HCT116 (cell line): Measurements from ENCODE around the gene RAB27B. TPM values are rescaled to one million over a fixed set of nuclear protein-coding genes. Genes with fewer than 3 reads are reported as not detected.

ENCODE experiments used
- ATAC-seq: fragments of 200-7000 bp; cut with Tn5 transposase; 2 replicates; pipeline ENCODE4 v1.9.1; 2020; ENCODE audit warnings: mild to moderate bottlenecking, moderate library complexity
- BruUV-seq: library from RNA; stranded (reverse); fragments of 400-500 nt; replicated peaks from 2 replicates; lab custom pipeline; 2021; lab: Mats Ljungman, UMichigan
- CTCF ChIA-PET: fragments of 300-600 bp; sonication (Branson Sonifier 250); formaldehyde crosslinking; loops from one replicate; lab custom pipeline; 2021; ENCODE audit warnings: antibody characterized with exemption; lab: Charles Lee
- POLR2A ChIA-PET: fragments of 300-600, 350-600 bp; sonication (Branson Sonifier 250); formaldehyde crosslinking; loops from one replicate; lab custom pipeline; 2021; ENCODE audit warnings: antibody characterized with exemption; lab: Charles Lee
- RAD21 ChIA-PET, 2 experiments: fragments of 300-600 bp; sonication (Branson Sonifier 250); formaldehyde crosslinking; loops; one replicate each; lab custom pipeline; 2023; ENCODE audit warnings: low total read pairs in 2 of 2; ENCODE audit not compliant: uncharacterized antibody in 2 of 2, unreplicated experiment in 2 of 2, low non-redundant PET in 1 of 2; lab: Charles Lee
- DNase-seq: peaks from one replicate; pipeline ENCODE4 v3.0.0-alpha.2; 2010; ENCODE audit warnings: low read depth, low spot score
- H2AFZ ChIP-seq: fragments of 200-600 bp; shearing (Covaris generic), sonication (generic); 2 replicates; pipeline ENCODE4 v1.6.1; 2017; ENCODE audit warnings: low read depth, mixed run types, mixed read lengths, antibody characterized with exemption, low read length; ENCODE audit not compliant: poor library complexity, severe bottlenecking
- H3K27ac ChIP-seq: 2 replicates; pipeline ENCODE4 v1.5.1; 2012; ENCODE audit warnings: low read depth, low read length
- H3K27me3 ChIP-seq: fragments of 200-600 bp; sonication (generic); 2 replicates; pipeline ENCODE4 v1.6.1; 2016; ENCODE audit warnings: mixed run types, low read length, mixed read lengths; ENCODE audit not compliant: insufficient read depth
- H3K36me3 ChIP-seq, 2 experiments: fragments of 200-500 bp in 1 of 2; fragments of 200-600 bp in 1 of 2; sonication (Bioruptor generic) in 1 of 2; sonication (generic) in 1 of 2; 2 replicates each; pipeline versions ENCODE4 v1.5.1 to v1.6.1; 2014 to 2016; ENCODE audit warnings: low read length in 2 of 2, inconsistent platforms in 1 of 2, mixed read lengths in 1 of 2, mixed run types in 1 of 2; ENCODE audit not compliant: insufficient read depth in 2 of 2, control insufficient read depth in 1 of 2
- H3K4me1 ChIP-seq, 2 experiments: fragments of 200-600 bp in 1 of 2; sonication (generic) in 1 of 2; 2 replicates each; pipeline versions ENCODE4 v1.5.1 to v1.6.1; 2012 to 2017; ENCODE audit warnings: low read length in 2 of 2, inconsistent platforms in 1 of 2, mild to moderate bottlenecking in 1 of 2, mixed read lengths in 1 of 2, mixed run types in 1 of 2, moderate library complexity in 1 of 2; ENCODE audit not compliant: insufficient read depth in 2 of 2, control insufficient read depth in 1 of 2
- H3K4me2 ChIP-seq: fragments of 200-600 bp; sonication (generic); 2 replicates; pipeline ENCODE4 v1.6.1; 2017; ENCODE audit warnings: mixed run types, low read length, mixed read lengths
- H3K4me3 ChIP-seq, 2 experiments: fragments of 200-600 bp in 1 of 2; sonication (generic) in 1 of 2; replicated peaks in 1 of 2; 2 replicates each; pipeline ENCODE4 v1.5.1; 2011 to 2016; ENCODE audit warnings: low read length in 2 of 2, control low read depth in 1 of 2, low read depth in 1 of 2, mild to moderate bottlenecking in 1 of 2, mixed read lengths in 1 of 2, mixed run types in 1 of 2
- H3K79me2 ChIP-seq: fragments of 200-600 bp; sonication (generic); 2 replicates; pipeline ENCODE4 v1.6.1; 2017; ENCODE audit warnings: mild to moderate bottlenecking, mixed run types, low read length, moderate library complexity, mixed read lengths; ENCODE audit not compliant: insufficient read depth
- H3K9ac ChIP-seq: fragments of 200-600 bp; sonication (generic); 2 replicates; pipeline ENCODE4 v1.6.1; 2016; ENCODE audit warnings: low read length, mixed read lengths
- H3K9me2 ChIP-seq: fragments of 200-600 bp; sonication (generic), shearing (Covaris generic); 2 replicates; pipeline ENCODE4 v1.6.1; 2017; ENCODE audit warnings: mixed run types, mild to moderate bottlenecking, moderate library complexity; ENCODE audit not compliant: insufficient read depth
- H3K9me3 ChIP-seq, 2 experiments: fragments of 200-500 bp in 1 of 2; fragments of 200-600 bp in 1 of 2; sonication (Bioruptor generic) in 1 of 2; sonication (generic) in 1 of 2; 2 replicates each; pipeline ENCODE4 v1.6.1; 2014 to 2017; ENCODE audit warnings: low read length in 2 of 2, mixed read lengths in 2 of 2, inconsistent platforms in 1 of 2, low read depth in 1 of 2, mild to moderate bottlenecking in 1 of 2, mixed run types in 1 of 2, moderate library complexity in 1 of 2; ENCODE audit not compliant: control insufficient read depth in 1 of 2, insufficient read depth in 1 of 2
- H4K20me1 ChIP-seq: fragments of 200-600 bp; sonication (generic), shearing (Covaris generic); 2 replicates; pipeline ENCODE4 v1.6.1; 2017; ENCODE audit warnings: mixed run types, mild to moderate bottlenecking, moderate library complexity; ENCODE audit not compliant: insufficient read depth
- CBX3 ChIP-seq: IDR thresholded peaks from 2 replicates; pipeline ENCODE4 v1.6.1; 2012; ENCODE audit warnings: low read depth
- CEBPB ChIP-seq: IDR thresholded peaks from 2 replicates; pipeline ENCODE4 v1.6.1; 2012; ENCODE audit warnings: low read depth
- EGR1 ChIP-seq: IDR thresholded peaks from 2 replicates; pipeline ENCODE4 v1.6.1; 2012; ENCODE audit warnings: low read depth
- EZH2 ChIP-seq: fragments of 200-600 bp; sonication (generic); IDR thresholded peaks from 2 replicates; pipeline ENCODE4 v1.6.1; 2017; ENCODE audit warnings: antibody characterized with exemption, mixed run types
- EZH2phosphoT487 ChIP-seq: fragments of 200-600 bp; IDR thresholded peaks from 2 replicates; pipeline ENCODE4 v1.6.1; 2018; ENCODE audit warnings: antibody characterized with exemption, borderline replicate concordance
- FOSL1 ChIP-seq: IDR thresholded peaks from 2 replicates; pipeline ENCODE4 v1.6.1; 2012; ENCODE audit warnings: low read depth
- JUND ChIP-seq: IDR thresholded peaks from 2 replicates; pipeline ENCODE4 v1.6.1; 2012
- RAD21 ChIP-seq: IDR thresholded peaks from 2 replicates; pipeline ENCODE4 v1.6.1; 2012; ENCODE audit warnings: low read depth, mild to moderate bottlenecking
- SP1 ChIP-seq: IDR thresholded peaks from 2 replicates; pipeline ENCODE4 v1.6.1; 2012; ENCODE audit warnings: low read depth
- SRF ChIP-seq: IDR thresholded peaks from 2 replicates; pipeline ENCODE4 v1.6.1; 2012; ENCODE audit warnings: low read depth
- TCF7L2 ChIP-seq: IDR thresholded peaks from 2 replicates; pipeline ENCODE4 v1.7.0; 2011; ENCODE audit warnings: borderline replicate concordance, inconsistent platforms; ENCODE audit not compliant: insufficient read depth, insufficient read length; ENCODE audit errors: extremely low read depth
- YY1 ChIP-seq: IDR thresholded peaks from 2 replicates; pipeline ENCODE4 v1.6.1; 2011; ENCODE audit warnings: low read length, low read depth, moderate library complexity, mild to moderate bottlenecking; ENCODE audit not compliant: insufficient replicate concordance; ENCODE audit errors: extremely low read depth
- ZFX ChIP-seq: fragments of 450-650 bp; IDR thresholded peaks from 2 replicates; pipeline ENCODE4 v1.6.1; 2017
- intact Hi-C: fragments of 100-400 bp; cut with micrococcal nuclease; formaldehyde crosslinking; loops from 2 replicates; pipeline ENCODE4 v1.10.0; 2022
- total RNA-seq: library from RNA; stranded (reverse); gene quantifications from one replicate; pipeline ENCODE4 v1.2.1, GENCODE V29; 2021; ENCODE audit not compliant: unreplicated experiment
- TF ChIP-seq, protein P1 (sequence below), 3 experiments: fragments of 200-600 bp in 1 of 3; sonication (generic) in 1 of 3; IDR thresholded peaks in 2 of 3; conservative IDR thresholded peaks in 1 of 3; 2 replicates each; pipeline ENCODE4 v1.5.1; 2012 to 2017; ENCODE audit warnings: low read depth in 2 of 3, low read length in 2 of 3, antibody characterized with exemption in 1 of 3, borderline replicate concordance in 1 of 3, control low read depth in 1 of 3, mild to moderate bottlenecking in 1 of 3, mixed read lengths in 1 of 3, mixed run types in 1 of 3, moderate library complexity in 1 of 3; ENCODE audit not compliant: insufficient read depth in 1 of 3
- TF ChIP-seq, protein P2 (sequence below): IDR thresholded peaks from 2 replicates; pipeline ENCODE4 v1.6.1; 2011; ENCODE audit warnings: mild to moderate bottlenecking, low read length, moderate library complexity; ENCODE audit not compliant: insufficient replicate concordance; ENCODE audit errors: extremely low read depth

Gene RAB27B
- total RNA-seq, 1 experiment from 2014 or later: 2.2 TPM

DNA sequence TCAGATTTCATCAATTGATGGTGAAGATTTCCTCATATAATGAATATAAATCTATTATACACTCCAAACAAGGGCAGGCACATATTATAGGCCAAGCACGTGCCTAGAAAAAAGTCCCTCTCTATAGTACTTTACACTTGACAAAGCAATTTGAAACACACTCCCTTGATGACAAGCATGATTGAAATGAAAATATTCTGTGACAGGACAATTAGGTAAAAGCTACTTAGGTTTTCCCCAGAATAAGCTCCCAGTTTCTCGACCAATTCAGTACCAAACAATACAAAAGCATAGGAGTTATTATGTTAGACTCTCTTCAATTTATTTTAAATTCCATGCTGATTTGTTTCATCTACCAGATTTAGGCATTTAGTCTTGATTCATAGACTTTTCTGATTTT is 83.3 kb downstream of the RAB27B start:
- Histone ChIP-seq H4K20me1 (no peaks in the 10 kb centered on the region), H3K9me2 (no peaks in the 10 kb centered on the region), H3K4me1 (no peaks in the 10 kb centered on the region), H3K36me3 (no peaks in the 10 kb centered on the region)
- CTCF ChIA-PET: no interaction called here
- TF ChIP-seq FOSL1 (no peak), ZFX (no peak), JUND (no peak), YY1 (no peak), CBX3 (no peak), SRF (no peak), CEBPB (no peak), TCF7L2 (no peak), RAD21 (no peak), EZH2phosphoT487 (no peak), EZH2 (no peak), SP1 (no peak), EGR1 (no peak)
- TF ChIP-seq, protein P1, sequence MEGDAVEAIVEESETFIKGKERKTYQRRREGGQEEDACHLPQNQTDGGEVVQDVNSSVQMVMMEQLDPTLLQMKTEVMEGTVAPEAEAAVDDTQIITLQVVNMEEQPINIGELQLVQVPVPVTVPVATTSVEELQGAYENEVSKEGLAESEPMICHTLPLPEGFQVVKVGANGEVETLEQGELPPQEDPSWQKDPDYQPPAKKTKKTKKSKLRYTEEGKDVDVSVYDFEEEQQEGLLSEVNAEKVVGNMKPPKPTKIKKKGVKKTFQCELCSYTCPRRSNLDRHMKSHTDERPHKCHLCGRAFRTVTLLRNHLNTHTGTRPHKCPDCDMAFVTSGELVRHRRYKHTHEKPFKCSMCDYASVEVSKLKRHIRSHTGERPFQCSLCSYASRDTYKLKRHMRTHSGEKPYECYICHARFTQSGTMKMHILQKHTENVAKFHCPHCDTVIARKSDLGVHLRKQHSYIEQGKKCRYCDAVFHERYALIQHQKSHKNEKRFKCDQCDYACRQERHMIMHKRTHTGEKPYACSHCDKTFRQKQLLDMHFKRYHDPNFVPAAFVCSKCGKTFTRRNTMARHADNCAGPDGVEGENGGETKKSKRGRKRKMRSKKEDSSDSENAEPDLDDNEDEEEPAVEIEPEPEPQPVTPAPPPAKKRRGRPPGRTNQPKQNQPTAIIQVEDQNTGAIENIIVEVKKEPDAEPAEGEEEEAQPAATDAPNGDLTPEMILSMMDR (IDR thresholded peaks at IDR 0.05 in 2 of 3, conservative IDR thresholded peaks at IDR 0.05 in 1 of 3; ENCODE audit: borderline replicate concordance in 1 of 3, insufficient read depth in 1 of 3, low read depth in 2 of 3, low read length in 2 of 3): no peak
- TF ChIP-seq, protein P2, sequence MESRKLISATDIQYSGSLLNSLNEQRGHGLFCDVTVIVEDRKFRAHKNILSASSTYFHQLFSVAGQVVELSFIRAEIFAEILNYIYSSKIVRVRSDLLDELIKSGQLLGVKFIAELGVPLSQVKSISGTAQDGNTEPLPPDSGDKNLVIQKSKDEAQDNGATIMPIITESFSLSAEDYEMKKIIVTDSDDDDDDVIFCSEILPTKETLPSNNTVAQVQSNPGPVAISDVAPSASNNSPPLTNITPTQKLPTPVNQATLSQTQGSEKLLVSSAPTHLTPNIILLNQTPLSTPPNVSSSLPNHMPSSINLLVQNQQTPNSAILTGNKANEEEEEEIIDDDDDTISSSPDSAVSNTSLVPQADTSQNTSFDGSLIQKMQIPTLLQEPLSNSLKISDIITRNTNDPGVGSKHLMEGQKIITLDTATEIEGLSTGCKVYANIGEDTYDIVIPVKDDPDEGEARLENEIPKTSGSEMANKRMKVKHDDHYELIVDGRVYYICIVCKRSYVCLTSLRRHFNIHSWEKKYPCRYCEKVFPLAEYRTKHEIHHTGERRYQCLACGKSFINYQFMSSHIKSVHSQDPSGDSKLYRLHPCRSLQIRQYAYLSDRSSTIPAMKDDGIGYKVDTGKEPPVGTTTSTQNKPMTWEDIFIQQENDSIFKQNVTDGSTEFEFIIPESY: no peak
- TF ChIP-seq, all 23 proteins: peak for 0
- H3K79me2 ChIP-seq: no peaks in the 10 kb centered on the region
- ChIA-PET RAD21 (no interaction called here), POLR2A (no interaction called here)
- H3K4me2 ChIP-seq: no peak overlapping the region
- intact Hi-C loops: no loop called here
- no peak overlapping the region for H3K9ac ChIP-seq
- no peak overlapping the region for H3K27ac ChIP-seq
- no peaks in the 10 kb centered on the region for H3K27me3 ChIP-seq
- DNase-seq: no peak
- no peaks in the 10 kb centered on the region for H3K9me3 ChIP-seq
- no peak overlapping the region for H3K4me3 ChIP-seq
- H2AFZ ChIP-seq: no peak overlapping the region
- BruUV-seq: no TSS peak
- no peak for ATAC-seq
